Measurements from ENCODE around the gene CEP89.
"Not testable (repeated sequence)": the region's sequence is repeated elsewhere in the genome, so short reads cannot be mapped to it uniquely, and the experiment has no call there.

CEP89 gene

GRCh38 chr19:32876919-32877285, 94.9 kb downstream of the CEP89 start:
- in situ Hi-C loops (cut with MboI; ENCODE audit: low pct_unique_long_range_greater_than_20kb, low sequenced_read_pairs) = no loop called here
- DNase-seq = no peak

- DNase-seq = no peak
- in situ Hi-C loops (cut with MboI; ENCODE audit: low pct_unique_long_range_greater_than_20kb, low sequenced_read_pairs) = no loop called here
These were observed 95.4 kb downstream of the CEP89 start for GRCh38 chr19:32876236-32876918.

- in situ Hi-C loops (cut with MboI; ENCODE audit: low pct_unique_long_range_greater_than_20kb, low sequenced_read_pairs) = no loop called here
- DNase-seq = no peak
These were observed 96.3 kb downstream of the CEP89 start for GRCh38 chr19:32875428-32875827.

- DNase-seq = no peak
- in situ Hi-C loops (cut with MboI; ENCODE audit: low pct_unique_long_range_greater_than_20kb, low sequenced_read_pairs) = no loop called here
These were observed 97.2 kb downstream of the CEP89 start for GRCh38 chr19:32874605-32875004.

GRCh38 chr19:32873247-32873959, 98.4 kb downstream of the CEP89 start:
- in situ Hi-C loops (cut with MboI; ENCODE audit: low pct_unique_long_range_greater_than_20kb, low sequenced_read_pairs) = no loop called here
- no peak for DNase-seq

GRCh38 chr19:32872391-32872790, 99.4 kb downstream of the CEP89 start:
- DNase-seq = no peak
- in situ Hi-C loops (cut with MboI; ENCODE audit: low pct_unique_long_range_greater_than_20kb, low sequenced_read_pairs) = no loop called here

GRCh38 chr19:32870981-32871451, 100.7 kb downstream of the CEP89 start:
- in situ Hi-C loops (cut with MboI; ENCODE audit: low pct_unique_long_range_greater_than_20kb, low sequenced_read_pairs) = no loop called here
- DNase-seq = no peak

- DNase-seq = no peak
- in situ Hi-C loops (cut with MboI; ENCODE audit: low pct_unique_long_range_greater_than_20kb, low sequenced_read_pairs) = no loop called here
These were observed 101.7 kb downstream of the CEP89 start for GRCh38 chr19:32869966-32870573.

GRCh38 chr19:32869369-32869965, 102.3 kb downstream of the CEP89 start, which contains the start of gene SLC7A9:
Gene SLC7A9, minus strand, starts transcription at chr19:32869767. Its CDS starts 1,233 bp downstream, at chr19:32868534.
- in situ Hi-C loops (cut with MboI; ENCODE audit: low pct_unique_long_range_greater_than_20kb, low sequenced_read_pairs) = no loop called here
- no peak for DNase-seq

GRCh38 chr19:32868206-32868950, 103.4 kb downstream of the CEP89 start:
- in situ Hi-C loops (cut with MboI; ENCODE audit: low pct_unique_long_range_greater_than_20kb, low sequenced_read_pairs) = no loop called here
- no peak for DNase-seq

GRCh38 chr19:32867436-32867835, 104.3 kb downstream of the CEP89 start:
- DNase-seq; in situ Hi-C loops (cut with MboI; ENCODE audit: low pct_unique_long_range_greater_than_20kb, low sequenced_read_pairs): not testable (repeated sequence)

GRCh38 chr19:32866564-32867265, 105.0 kb downstream of the CEP89 start:
- in situ Hi-C loops (cut with MboI; ENCODE audit: low pct_unique_long_range_greater_than_20kb, low sequenced_read_pairs) = no loop called here
- no peak for DNase-seq

GRCh38 chr19:32866061-32866460, 105.7 kb downstream of the CEP89 start:
- DNase-seq = no peak
- in situ Hi-C loops (cut with MboI; ENCODE audit: low pct_unique_long_range_greater_than_20kb, low sequenced_read_pairs) = no loop called here

GRCh38 chr19:32865326-32865725, 106.4 kb downstream of the CEP89 start:
- in situ Hi-C loops (cut with MboI; ENCODE audit: low pct_unique_long_range_greater_than_20kb, low sequenced_read_pairs) = no loop called here
- no peak for DNase-seq

- in situ Hi-C loops (cut with MboI; ENCODE audit: low pct_unique_long_range_greater_than_20kb, low sequenced_read_pairs) = no loop called here
- no peak for DNase-seq
These were observed 107.3 kb downstream of the CEP89 start for GRCh38 chr19:32864318-32865007.

GRCh38 chr19:32863841-32864240, 107.9 kb downstream of the CEP89 start:
- DNase-seq = no peak
- in situ Hi-C loops (cut with MboI; ENCODE audit: low pct_unique_long_range_greater_than_20kb, low sequenced_read_pairs) = no loop called here

- in situ Hi-C loops (cut with MboI; ENCODE audit: low pct_unique_long_range_greater_than_20kb, low sequenced_read_pairs) = no loop called here
- DNase-seq = no peak
These were observed 108.5 kb downstream of the CEP89 start for GRCh38 chr19:32863301-32863700.

GRCh38 chr19:32862741-32863140, 109.0 kb downstream of the CEP89 start:
- in situ Hi-C loops (cut with MboI; ENCODE audit: low pct_unique_long_range_greater_than_20kb, low sequenced_read_pairs) = no loop called here
- DNase-seq = no peak
